RWPE1 (cell line): ENCODE results near the gene PSMD13.
"Not testable (repeated sequence)": the region's sequence is repeated elsewhere in the genome, so short reads cannot be mapped to it uniquely, and the experiment has no call there.

Experiments used
- CTCF ChIA-PET: fragments of 350-600 bp; sonication (Branson Sonifier 250); formaldehyde crosslinking; extraction: SDS; loops from one replicate; lab custom pipeline; 2021; lab: Yijun Ruan, JAX
- POLR2A ChIA-PET: fragments of 400-600 bp; formaldehyde crosslinking; extraction: SDS; loops from one replicate; lab custom pipeline; 2020; ENCODE audit warnings: antibody characterized with exemption; ENCODE audit not compliant: low non-redundant PET; lab: Yijun Ruan, JAX
- DNase-seq: peaks from one replicate; pipeline ENCODE4 v3.0.0; 2012; ENCODE audit warnings: low spot score
- H3K27ac ChIP-seq: fragments of 450-650 bp; 2 replicates; pipeline ENCODE4 v1.5.1; 2017
- TF ChIP-seq, protein P1 (sequence below): fragments of 450-650 bp; conservative IDR thresholded peaks from 2 replicates; pipeline ENCODE4 v1.5.1; 2017; ENCODE audit warnings: low read depth, mild to moderate bottlenecking

PSMD13 gene

GRCh38 chr11:266676-267439 is 30.1 kb downstream of the PSMD13 start:
- ChIA-PET CTCF (interaction anchor here (0.7 to 0.9 kb wide), 2 partner anchors 14 to 45 kb away, joined by 3 read pairs; no protein-coding TSS in a partner anchor), POLR2A (no interaction called here)
- DNase-seq = no peak
- H3K27ac ChIP-seq = no peak overlapping the region; the same call in 1 of the 2 replicates
- TF ChIP-seq, protein P1, sequence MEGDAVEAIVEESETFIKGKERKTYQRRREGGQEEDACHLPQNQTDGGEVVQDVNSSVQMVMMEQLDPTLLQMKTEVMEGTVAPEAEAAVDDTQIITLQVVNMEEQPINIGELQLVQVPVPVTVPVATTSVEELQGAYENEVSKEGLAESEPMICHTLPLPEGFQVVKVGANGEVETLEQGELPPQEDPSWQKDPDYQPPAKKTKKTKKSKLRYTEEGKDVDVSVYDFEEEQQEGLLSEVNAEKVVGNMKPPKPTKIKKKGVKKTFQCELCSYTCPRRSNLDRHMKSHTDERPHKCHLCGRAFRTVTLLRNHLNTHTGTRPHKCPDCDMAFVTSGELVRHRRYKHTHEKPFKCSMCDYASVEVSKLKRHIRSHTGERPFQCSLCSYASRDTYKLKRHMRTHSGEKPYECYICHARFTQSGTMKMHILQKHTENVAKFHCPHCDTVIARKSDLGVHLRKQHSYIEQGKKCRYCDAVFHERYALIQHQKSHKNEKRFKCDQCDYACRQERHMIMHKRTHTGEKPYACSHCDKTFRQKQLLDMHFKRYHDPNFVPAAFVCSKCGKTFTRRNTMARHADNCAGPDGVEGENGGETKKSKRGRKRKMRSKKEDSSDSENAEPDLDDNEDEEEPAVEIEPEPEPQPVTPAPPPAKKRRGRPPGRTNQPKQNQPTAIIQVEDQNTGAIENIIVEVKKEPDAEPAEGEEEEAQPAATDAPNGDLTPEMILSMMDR = no peak

GRCh38 chr11:267491-267994 is 30.8 kb downstream of the PSMD13 start:
- DNase-seq = no peak
- H3K27ac ChIP-seq = peak overlapping the region; percentile 72
- ChIA-PET CTCF (interaction anchor here (0.7 to 1.0 kb wide), 3 partner anchors 13 to 44 kb away, joined by 3 read pairs; no protein-coding TSS in a partner anchor), POLR2A (no interaction called here)
- TF ChIP-seq, protein P1 = no peak

GRCh38 chr11:268716-269145 is 32.0 kb downstream of the PSMD13 start:
- DNase-seq, CTCF ChIA-PET: not testable (repeated sequence)

DNA sequence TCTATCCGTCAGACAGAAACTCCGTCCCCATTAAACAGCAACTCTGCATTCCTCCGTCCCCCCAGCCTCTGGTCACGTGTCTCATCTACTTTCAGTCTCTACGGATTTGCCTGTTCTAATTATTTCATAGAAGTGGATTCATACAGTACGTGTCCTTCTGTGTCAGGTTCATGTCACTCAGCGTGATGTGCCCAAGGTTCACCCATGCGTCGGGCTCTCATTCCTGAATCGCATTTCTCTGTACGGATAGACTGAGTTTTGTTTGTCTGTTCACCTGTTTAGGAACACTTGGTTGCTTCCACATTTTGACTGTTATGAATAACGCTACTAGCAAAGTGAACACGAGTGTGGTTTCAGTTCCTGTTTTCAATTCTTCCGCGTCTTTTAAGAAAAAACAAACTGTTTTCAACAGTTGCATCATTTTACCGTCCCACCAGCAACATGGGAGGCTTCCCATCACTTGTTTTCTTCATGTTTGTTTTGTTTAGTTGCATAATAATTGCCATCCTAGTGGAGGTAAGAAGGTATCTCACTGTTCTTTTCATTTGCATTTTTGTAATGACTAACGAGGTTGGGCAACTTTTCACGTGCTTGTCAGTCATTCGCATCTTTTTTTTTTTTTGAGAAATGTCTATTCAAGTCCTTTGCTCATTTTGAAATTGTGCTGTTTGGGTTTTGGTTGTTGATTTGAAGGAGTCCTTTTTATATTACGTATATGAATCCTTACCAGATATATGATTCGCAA is 32.5 kb downstream of the PSMD13 start:
- H3K27ac ChIP-seq = no peak overlapping the region
- no peak for DNase-seq
- CTCF ChIA-PET = no interaction called here
- POLR2A ChIA-PET = no interaction called here
- TF ChIP-seq, protein P1 = no peak

More at GRCh38 chr11:268716-269145, 32.0 kb downstream of the PSMD13 start:
- H3K27ac ChIP-seq, POLR2A ChIA-PET: not testable (repeated sequence)

- POLR2A ChIA-PET = no interaction called here
- H3K27ac ChIP-seq = no peak overlapping the region
- no peak for DNase-seq
- TF ChIP-seq, protein P1 = no peak
- CTCF ChIA-PET = no interaction called here
Observed at GRCh38 chr11:270451-271318, 33.9 kb downstream of the PSMD13 start.

- CTCF ChIA-PET = no interaction called here
- POLR2A ChIA-PET = no interaction called here
- DNase-seq = no peak
- TF ChIP-seq, protein P1 = no peak
- H3K27ac ChIP-seq = no peak overlapping the region
Observed at GRCh38 chr11:271319-271715, 34.5 kb downstream of the PSMD13 start.
